OCI-LY1 (cell line): ENCODE results near the gene CCDC187.

Experiments
- CTCF ChIP-seq: fragments of 200-600 bp; sonication (generic), shearing (Covaris generic); IDR thresholded peaks from 2 replicates; pipeline ENCODE4 v1.5.1; 2017; ENCODE audit warnings: mild to moderate bottlenecking, antibody characterized with exemption, low read length, moderate library complexity, mixed read lengths
- EZH2 ChIP-seq: fragments of 200-600 bp; sonication (generic), shearing (Covaris generic); IDR thresholded peaks from 2 replicates; pipeline ENCODE4 v1.8.0; 2017; ENCODE audit warnings: borderline replicate concordance, mixed run types, mild to moderate bottlenecking, antibody characterized with exemption, low read length, moderate library complexity, mixed read lengths

- TF ChIP-seq CTCF (no peak), EZH2 (no peak)
These were observed 44.8 kb upstream of the CCDC187 start for GRCh38 chr9:136348691-136349090.
